Testis (tissue), 2 donors: ENCODE data around the gene REXO2.

Experiments used
- CTCF ChIP-seq, 3 experiments: fragments of 450-650 bp in 2 of 3; fragments of 200-600 bp in 1 of 3; sonication (generic) in 1 of 3; IDR thresholded peaks; one replicate each; pipeline ENCODE4 v1.5.1; 2016 to 2019; ENCODE audit warnings: antibody characterized with exemption in 3 of 3, mild to moderate bottlenecking in 2 of 3, moderate library complexity in 1 of 3
- POLR2A ChIP-seq: fragments of 450-650 bp; IDR thresholded peaks from one replicate; pipeline ENCODE4 v1.6.1; 2017; ENCODE audit warnings: antibody characterized with exemption, mild to moderate bottlenecking, moderate library complexity

GRCh38 chr11:114396916-114397315, 42.4 kb upstream of the REXO2 start:
- TF ChIP-seq CTCF (IDR thresholded peaks at IDR 0.05): no peak
- TF ChIP-seq POLR2A: no peak
